ENCODE results near the gene CST4. TPM values are rescaled to one million over a fixed set of nuclear protein-coding genes. Genes with fewer than 3 reads are reported as not detected.

The CST4 gene
- total and polyA plus RNA-seq, 10 of the 15 experiments (the other 5 are each of a cell fraction or from before 2014, with no cell fraction given): not detected

GRCh38 chr20:23680146-23680545 is 8.7 kb downstream of the CST4 start:
- in situ Hi-C loops (cut with MboI): no loop called here
- H4K20me1 ChIP-seq (ENCODE audit: control insufficient read depth, insufficient read depth): no peaks in the 10 kb centered on the region
- H3K4me1 ChIP-seq (ENCODE audit: control insufficient read depth, insufficient read depth, low read length): no peaks in the 10 kb centered on the region
- no peak overlapping the region for H3K9ac ChIP-seq (ENCODE audit: control insufficient read depth, insufficient read depth, low read length)
- no peak overlapping the region for H3K4me3 ChIP-seq
- FAIRE-seq (no peak), DNase-seq (ENCODE audit: low read depth, low spot score) (no peak), ATAC-seq (no peak)
- H2AFZ ChIP-seq (ENCODE audit: control insufficient read depth, low read depth, low read length): no peak overlapping the region
- SMC1A ChIA-PET (ENCODE audit: uncharacterized antibody, unreplicated experiment): no interaction called here
- intact Hi-C loops (cut with micrococcal nuclease; ENCODE audit: unreplicated experiment): no loop called here
- TF ChIP-seq ATF7 (IDR thresholded peaks at IDR 0.05; ENCODE audit: low read depth) (no peak), MTA2 (IDR thresholded peaks at IDR 0.05; ENCODE audit: low read depth) (no peak), NBN (IDR thresholded peaks at IDR 0.05) (no peak), MLLT1 (IDR thresholded peaks at IDR 0.05) (no peak), ZNF384 (IDR thresholded peaks at IDR 0.05; ENCODE audit: borderline replicate concordance, low read depth, low read length) (no peak), STAT1 (conservative IDR thresholded peaks at IDR 0.05) (no peak), BMI1 (IDR thresholded peaks at IDR 0.05; ENCODE audit: borderline replicate concordance) (no peak), SUZ12 (IDR thresholded peaks at IDR 0.05; ENCODE audit: unreplicated experiment) (no peak), SRF (IDR thresholded peaks at IDR 0.05; ENCODE audit: low read depth in 2 of 2, low read length in 2 of 2) (no peak), KLF5 (IDR thresholded peaks at IDR 0.05; ENCODE audit: partially characterized antibody) (no peak), JUNB (IDR thresholded peaks at IDR 0.05) (no peak), GATAD2B (conservative IDR thresholded peaks at IDR 0.05; ENCODE audit: low read depth) (no peak), LARP7 (IDR thresholded peaks at IDR 0.05) (no peak), CUX1 (IDR thresholded peaks at IDR 0.05; ENCODE audit: insufficient replicate concordance, low read depth, low read length) (no peak), RAD51 (IDR thresholded peaks at IDR 0.05) (no peak), SPI1 (IDR thresholded peaks at IDR 0.05; ENCODE audit: borderline replicate concordance, insufficient read depth, low read depth, low read length) (no peak), BCL11A (IDR thresholded peaks at IDR 0.05; ENCODE audit: low read depth, low read length) (no peak), FOXM1 (IDR thresholded peaks at IDR 0.05; ENCODE audit: low read depth, low read length) (no peak), CHD1 (IDR thresholded peaks at IDR 0.05; ENCODE audit: low read depth, low read length) (no peak)
- RAD21 ChIA-PET (ENCODE audit: unreplicated experiment): no interaction called here
- H3K79me2 ChIP-seq (ENCODE audit: control insufficient read depth, insufficient read depth, low read length): no peaks in the 10 kb centered on the region
- H3K36me3 ChIP-seq (ENCODE audit: control insufficient read depth in 2 of 2, insufficient read depth in 2 of 2, low read length in 1 of 2): no peaks in the 10 kb centered on the region
- POLR2A ChIA-PET: no interaction called here
- no peaks in the 10 kb centered on the region for H3K9me3 ChIP-seq (replicated peaks; ENCODE audit: control insufficient read depth, insufficient read depth, low read length)
- H3K27ac ChIP-seq (ENCODE audit: control insufficient read depth, insufficient read depth): no peak overlapping the region
- no peaks in the 10 kb centered on the region for H3K27me3 ChIP-seq (replicated peaks in 1 of 2; ENCODE audit: control insufficient read depth in 2 of 2, insufficient read depth in 2 of 2, low read length in 1 of 2)
- CTCF ChIA-PET: no interaction called here
- H3K4me2 ChIP-seq (ENCODE audit: control insufficient read depth, insufficient read depth): no peak overlapping the region
- no TSS peak for BruUV-seq (replicated peaks)

Measured in GM12878 (cell line).